Immature natural killer cell (primary cell): ENCODE data around the gene RETN. TPM values are rescaled to one million over a fixed set of nuclear protein-coding genes. Genes with fewer than 3 reads are reported as not detected.

ENCODE experiments used
- DNase-seq, 3 donors: peaks; one replicate each; pipeline ENCODE4 v3.0.0; 2022; ENCODE audit warnings: mixed read lengths in 1 of 3
- H3K27ac Mint-ChIP-seq, 6 donors: one replicate each; pipeline ENCODE4 v1.8.0; 2020; ENCODE audit warnings: mixed read lengths in 6 of 6, mild to moderate bottlenecking in 5 of 6, inconsistent platforms in 4 of 6, moderate library complexity in 3 of 6
- H3K27me3 Mint-ChIP-seq, 3 donors: one replicate each; pipeline ENCODE4 v1.8.0; 2020 to 2021; ENCODE audit warnings: low read depth in 3 of 3, mild to moderate bottlenecking in 3 of 3, mixed read lengths in 3 of 3, moderate library complexity in 3 of 3, inconsistent platforms in 1 of 3
- H3K36me3 Mint-ChIP-seq, 3 donors: one replicate each; pipeline ENCODE4 v1.8.0; 2020; ENCODE audit warnings: mixed read lengths in 3 of 3, inconsistent platforms in 2 of 3, mild to moderate bottlenecking in 2 of 3
- H3K4me1 Mint-ChIP-seq, 2 donors: one replicate each; pipeline ENCODE4 v1.8.0; 2020; ENCODE audit warnings: inconsistent platforms in 2 of 2, mild to moderate bottlenecking in 2 of 2, mixed read lengths in 2 of 2, moderate library complexity in 1 of 2
- H3K4me3 Mint-ChIP-seq, 5 donors: one replicate each; pipeline ENCODE4 v1.8.0; 2020; ENCODE audit warnings: mild to moderate bottlenecking in 5 of 5, mixed read lengths in 5 of 5, inconsistent platforms in 3 of 5, moderate library complexity in 3 of 5
- H3K9me3 Mint-ChIP-seq, 6 donors: one replicate each; pipeline ENCODE4 v1.8.0; 2020; ENCODE audit warnings: mild to moderate bottlenecking in 6 of 6, mixed read lengths in 6 of 6, inconsistent platforms in 4 of 6, moderate library complexity in 3 of 6
- polyA plus RNA-seq, 3 donors: library from polyadenylated mRNA; unstranded; fragments of 300-500 nt; fragmentation: Illumina TruSeq; gene quantifications; one replicate each; pipeline ENCODE4 v1.2.3, GENCODE V29; 2021

Gene RETN
- polyA plus RNA-seq, 3 donors from 2014 or later, result 1.4 TPM; not detected in 2

GRCh38 chr19:7658219-7658686, 10.6 kb upstream of the RETN start:
- Mint-ChIP-seq H3K36me3 (no peaks in the 10 kb centered on the region), H3K9me3 (no peaks in the 10 kb centered on the region), H3K4me1 (peaks cover 0 to under 1% of the 10 kb centered on the region in 2 donors), H3K27me3 (peaks cover 2 to 4% (median 3%) of the 10 kb centered on the region in 3 donors), H3K4me3 (no peak overlapping the region), H3K27ac (peak overlapping the region in 1 of 6 donors; percentile 16)
- no peak for DNase-seq

DNA sequence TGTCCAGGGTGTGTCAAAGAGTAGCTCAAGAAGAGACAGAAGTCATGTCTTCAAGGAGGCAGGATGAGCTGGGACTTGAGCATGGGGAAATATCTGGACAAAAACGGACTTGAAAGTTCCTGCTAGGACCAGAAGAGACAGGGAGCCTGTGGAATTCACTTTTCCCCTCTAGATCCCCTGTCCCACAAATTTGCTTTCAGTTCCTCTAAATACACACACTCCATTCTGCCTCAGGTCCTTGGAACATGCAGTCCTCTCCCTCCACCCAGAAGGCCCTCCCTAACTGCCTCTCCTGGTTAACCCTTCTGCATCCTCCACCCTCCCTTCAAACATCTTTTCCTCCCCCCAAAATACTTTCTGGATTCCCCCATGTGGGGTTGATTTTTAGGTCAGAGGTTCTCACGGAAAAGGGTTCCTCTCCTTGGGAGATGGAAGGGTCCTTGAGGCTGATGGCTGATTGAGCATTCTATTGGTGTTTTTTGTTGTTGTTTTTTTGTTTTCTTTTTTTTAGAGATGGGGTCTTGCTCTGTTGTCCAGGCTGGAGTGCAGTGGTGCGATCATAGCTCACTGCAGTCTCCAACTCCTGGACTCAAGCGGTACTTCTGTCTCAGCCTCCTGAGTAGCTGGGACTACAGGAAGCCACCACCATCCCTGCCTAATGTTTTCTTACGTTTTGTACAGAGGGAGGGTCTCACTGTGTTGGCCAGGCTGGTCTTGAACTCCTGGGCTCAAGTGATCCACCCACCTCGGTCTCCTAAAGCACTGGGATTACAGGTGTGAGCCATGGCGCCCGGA, 6.9 kb upstream of the RETN start:
- no peaks in the 10 kb centered on the region for H3K36me3 Mint-ChIP-seq
- peaks cover 2 to 8% (median 3%) of the 10 kb centered on the region in 3 donors for H3K27me3 Mint-ChIP-seq
- H3K9me3 Mint-ChIP-seq, result no peaks in the 10 kb centered on the region
- H3K4me1 Mint-ChIP-seq, result no peaks in the 10 kb centered on the region
- no peak overlapping the region for H3K4me3 Mint-ChIP-seq
- no peak for DNase-seq
- no peak overlapping the region for H3K27ac Mint-ChIP-seq

GRCh38 chr19:7662657-7663056, 6.2 kb upstream of the RETN start:
- Mint-ChIP-seq H3K36me3 (no peaks in the 10 kb centered on the region), H3K4me1 (no peaks in the 10 kb centered on the region), H3K27ac (no peak overlapping the region), H3K4me3 (no peak overlapping the region), H3K27me3 (peaks cover 2 to 9% (median 3%) of the 10 kb centered on the region in 3 donors), H3K9me3 (no peaks in the 10 kb centered on the region)
- DNase-seq, result no peak

- Mint-ChIP-seq H3K4me3 (no peak overlapping the region), H3K27me3 (peaks cover 0 to 9% (median 2%) of the 10 kb centered on the region in 3 donors), H3K27ac (no peak overlapping the region), H3K9me3 (no peaks in the 10 kb centered on the region), H3K36me3 (no peaks in the 10 kb centered on the region), H3K4me1 (no peaks in the 10 kb centered on the region)
- DNase-seq, result no peak
Measured at GRCh38 chr19:7663706-7664105, 5.1 kb upstream of the RETN start.

GRCh38 chr19:7665076-7665475, 3.8 kb upstream of the RETN start:
- H3K4me1 Mint-ChIP-seq, result no peaks in the 10 kb centered on the region
- no peaks in the 10 kb centered on the region for H3K36me3 Mint-ChIP-seq
- no peak overlapping the region for H3K4me3 Mint-ChIP-seq
- peaks cover 2 to 11% (median 4%) of the 10 kb centered on the region in 3 donors for H3K27me3 Mint-ChIP-seq
- no peak overlapping the region for H3K27ac Mint-ChIP-seq
- H3K9me3 Mint-ChIP-seq, result no peaks in the 10 kb centered on the region
- DNase-seq, result no peak

DNA sequence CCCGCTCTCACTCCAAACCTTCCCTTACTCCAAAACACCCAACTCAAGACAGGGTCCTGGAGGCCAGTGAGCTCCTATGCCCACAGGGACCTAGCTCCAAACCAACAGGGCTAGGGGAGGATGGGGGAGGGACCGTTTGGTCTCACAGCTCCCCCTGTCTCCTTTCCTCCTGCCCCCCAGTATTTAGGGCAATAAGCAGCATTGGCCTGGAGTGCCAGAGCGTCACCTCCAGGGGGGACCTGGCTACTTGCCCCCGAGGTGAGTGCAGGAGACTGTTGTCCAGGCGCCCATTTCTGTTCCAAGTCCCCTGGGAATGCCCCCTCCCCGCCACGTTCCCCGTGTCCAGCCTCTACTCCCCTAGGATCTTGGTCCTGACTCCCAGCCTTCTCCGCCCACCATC, 792 bp downstream of the RETN start:
- Mint-ChIP-seq H3K27me3 (peaks cover 3 to 20% (median 9%) of the 10 kb centered on the region in 3 donors), H3K36me3 (no peaks in the 10 kb centered on the region), H3K4me1 (peaks cover 0 to 2% of the 10 kb centered on the region in 2 donors), H3K4me3 (no peak overlapping the region), H3K9me3 (no peaks in the 10 kb centered on the region), H3K27ac (no peak overlapping the region)
- no peak for DNase-seq

- Mint-ChIP-seq H3K4me1 (peaks cover 0 to 2% of the 10 kb centered on the region in 2 donors), H3K4me3 (peak overlapping the region in 1 of 5 donors; percentile 41), H3K27ac (no peak overlapping the region), H3K9me3 (no peaks in the 10 kb centered on the region), H3K27me3 (peaks cover 3 to 20% (median 9%) of the 10 kb centered on the region in 3 donors), H3K36me3 (no peaks in the 10 kb centered on the region)
- no peak for DNase-seq
Measured at GRCh38 chr19:7670150-7670783, 1.4 kb downstream of the RETN start.

DNA sequence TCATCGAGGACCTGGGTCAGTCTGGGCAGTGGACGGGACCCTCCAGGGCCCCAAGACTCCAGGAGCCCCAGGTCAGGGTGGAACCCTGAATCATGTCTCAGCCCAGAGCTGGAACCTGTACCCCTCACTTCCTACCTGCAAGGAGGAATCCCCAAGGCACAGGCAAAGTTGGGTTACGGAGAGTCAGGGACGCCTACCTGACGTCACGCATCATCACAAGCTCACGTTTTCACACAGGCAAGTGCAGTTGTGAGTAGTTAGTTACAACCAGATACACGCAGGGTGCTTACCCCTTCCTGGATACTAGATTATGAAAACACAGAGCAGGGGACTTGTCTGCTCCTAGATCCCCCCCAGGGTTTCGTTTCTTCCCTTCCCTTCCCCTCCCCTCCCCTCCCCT, 1.9 kb downstream of the RETN start:
- Mint-ChIP-seq H3K4me1 (peaks cover 0 to 2% of the 10 kb centered on the region in 2 donors), H3K27me3 (peaks cover 3 to 21% (median 9%) of the 10 kb centered on the region in 3 donors), H3K9me3 (peaks cover 0 to 2% (median 0%) of the 10 kb centered on the region in 6 donors), H3K27ac (no peak overlapping the region), H3K36me3 (no peaks in the 10 kb centered on the region), H3K4me3 (no peak overlapping the region)
- no peak for DNase-seq

GRCh38 chr19:7672522-7672921, 3.7 kb downstream of the RETN start:
- H3K4me1 Mint-ChIP-seq, result peaks cover 0 to 2% of the 10 kb centered on the region in 2 donors
- H3K9me3 Mint-ChIP-seq, result peaks cover 0 to 2% (median 0%) of the 10 kb centered on the region in 6 donors
- peaks cover 8 to 18% (median 17%) of the 10 kb centered on the region in 3 donors for H3K27me3 Mint-ChIP-seq
- DNase-seq, result no peak
- no peaks in the 10 kb centered on the region for H3K36me3 Mint-ChIP-seq
- no peak overlapping the region for H3K4me3 Mint-ChIP-seq
- no peak overlapping the region for H3K27ac Mint-ChIP-seq

- H3K27ac Mint-ChIP-seq, result no peak overlapping the region
- no peak overlapping the region for H3K4me3 Mint-ChIP-seq
- H3K4me1 Mint-ChIP-seq, result peaks cover 0 to 4% of the 10 kb centered on the region in 2 donors
- peaks cover 10 to 22% (median 20%) of the 10 kb centered on the region in 3 donors for H3K27me3 Mint-ChIP-seq
- DNase-seq, result no peak
- peaks cover 0 to 3% (median 0%) of the 10 kb centered on the region in 6 donors for H3K9me3 Mint-ChIP-seq
- H3K36me3 Mint-ChIP-seq, result no peaks in the 10 kb centered on the region
Measured at GRCh38 chr19:7674010-7675005, 5.5 kb downstream of the RETN start.

GRCh38 chr19:7676376-7676775, 7.5 kb downstream of the RETN start:
- no peak overlapping the region for H3K4me3 Mint-ChIP-seq
- peaks cover 7 to 14% of the 10 kb centered on the region in 2 donors for H3K4me1 Mint-ChIP-seq
- H3K9me3 Mint-ChIP-seq, result peaks cover 0 to 3% (median 0%) of the 10 kb centered on the region in 6 donors
- H3K27me3 Mint-ChIP-seq, result peaks cover 19 to 27% (median 23%) of the 10 kb centered on the region in 3 donors
- H3K27ac Mint-ChIP-seq, result no peak overlapping the region
- no peak for DNase-seq
- H3K36me3 Mint-ChIP-seq, result no peaks in the 10 kb centered on the region

DNA sequence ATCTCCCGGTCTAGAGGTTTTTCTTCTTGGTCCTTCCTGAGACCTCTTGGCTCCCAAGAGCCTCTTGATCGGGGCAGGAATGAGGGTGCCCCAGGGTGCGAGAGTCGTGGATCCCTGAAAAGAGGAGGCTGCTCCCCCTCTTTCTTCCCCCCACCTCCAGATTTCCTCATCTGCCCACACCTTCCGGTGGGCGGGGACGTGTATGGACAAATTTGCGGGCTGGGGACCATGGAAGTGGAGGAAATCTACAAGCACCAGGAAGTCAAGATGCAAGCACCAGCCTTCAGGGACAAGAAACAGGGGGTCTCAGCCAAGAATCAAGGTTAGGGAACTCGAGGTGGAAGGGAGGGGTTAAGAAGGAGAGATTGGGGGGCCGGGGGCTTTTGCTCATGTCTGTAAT, 8.0 kb downstream of the RETN start, which contains the start of gene MCEMP1:
TSS of gene MCEMP1 (plus strand) at position 237 of the 400 bp plus-strand sequence. CDS start at position 268, 31 bp downstream.
- peak within 1 kb of the TSS in 4 of 6 donors; percentile 18 to 61 (median 49) for H3K27ac Mint-ChIP-seq
- H3K4me1 Mint-ChIP-seq, result peaks cover 12 to 18% of the 10 kb centered on the region in 2 donors
- no peak for DNase-seq
- peaks cover 0 to 2% (median 0%) of the 10 kb centered on the region in 3 donors for H3K36me3 Mint-ChIP-seq
- peaks cover 0 to 3% (median 0%) of the 10 kb centered on the region in 6 donors for H3K9me3 Mint-ChIP-seq
- no peak within 1 kb of the TSS for H3K4me3 Mint-ChIP-seq
- H3K27me3 Mint-ChIP-seq, result peaks cover 21 to 30% (median 26%) of the 10 kb centered on the region in 3 donors
